Measurements from ENCODE around the gene LRGUK. TPM values are rescaled to one million over a fixed set of nuclear protein-coding genes. Genes with fewer than 3 reads are reported as not detected.

The LRGUK gene
- total RNA-seq, 1 experiment from 2014 or later = 1.0 TPM

GRCh38 chr7:134297489-134297888 is 170.3 kb downstream of the LRGUK start:
- Histone ChIP-seq H3F3A (ENCODE audit: low read length, unreplicated experiment) (no peaks in the 10 kb centered on the region), H3K4me2 (ENCODE audit: low read length) (no peak overlapping the region), H3K9ac (ENCODE audit: low read length) (no peak overlapping the region), H3K9me3 (ENCODE audit: low read length) (no peaks in the 10 kb centered on the region), H3K4me3 (ENCODE audit: low read length) (no peak overlapping the region), H3K4me1 (ENCODE audit: insufficient read depth, low read length) (no peaks in the 10 kb centered on the region), H3K9me2 (replicated peaks; ENCODE audit: low read length) (no peaks in the 10 kb centered on the region), H3K27ac (ENCODE audit: low read length) (no peak overlapping the region), H3K36me3 (ENCODE audit: low read depth, low read length) (peaks cover 18% of the 10 kb centered on the region), H4K20me1 (ENCODE audit: low read length) (no peaks in the 10 kb centered on the region), H3K79me2 (ENCODE audit: low read length) (no peaks in the 10 kb centered on the region), H2AFZ (ENCODE audit: low read length) (no peak overlapping the region), H3K27me3 (ENCODE audit: low read length) (no peaks in the 10 kb centered on the region)
- ChIA-PET POLR2A (ENCODE audit: unreplicated experiment) (no interaction called here), CTCF (interaction anchor here (0.5 kb wide), 1 partner anchor 106 kb away, joined by 4 read pairs; no protein-coding TSS in a partner anchor)
- TF ChIP-seq EZH2 (IDR thresholded peaks at IDR 0.05; ENCODE audit: low read length, unreplicated experiment) (no peak), EZH2phosphoT487 (IDR thresholded peaks at IDR 0.05; ENCODE audit: borderline replicate concordance, low read length) (no peak), CTCF (conservative IDR thresholded peaks at IDR 0.05; ENCODE audit: low read depth, low read length) (no peak)
- DNase-seq (no peak), ATAC-seq (no peak)
- intact Hi-C loops (cut with micrococcal nuclease) = no loop called here
- no TSS peak for BruUV-seq (replicated peaks)

- CTCF ChIA-PET = no interaction called here
- POLR2A ChIA-PET (ENCODE audit: unreplicated experiment) = no interaction called here
- no peaks in the 10 kb centered on the region for H3K9me3 ChIP-seq (ENCODE audit: low read length)
- intact Hi-C loops (cut with micrococcal nuclease) = no loop called here
- no peaks in the 10 kb centered on the region for H3K4me1 ChIP-seq (ENCODE audit: insufficient read depth, low read length)
- no peak for ATAC-seq
- H3K27me3 ChIP-seq (ENCODE audit: low read length) = no peaks in the 10 kb centered on the region
- H3K79me2 ChIP-seq (ENCODE audit: low read length) = no peaks in the 10 kb centered on the region
- H3K27ac ChIP-seq (ENCODE audit: low read length) = no peak overlapping the region
- BruUV-seq (replicated peaks) = no TSS peak
- H3K36me3 ChIP-seq (ENCODE audit: low read depth, low read length) = peaks cover 18% of the 10 kb centered on the region
- H4K20me1 ChIP-seq (ENCODE audit: low read length) = no peaks in the 10 kb centered on the region
- H3K9ac ChIP-seq (ENCODE audit: low read length) = no peak overlapping the region
- DNase-seq = no peak
- H3K4me2 ChIP-seq (ENCODE audit: low read length) = no peak overlapping the region
- H3K9me2 ChIP-seq (replicated peaks; ENCODE audit: low read length) = no peaks in the 10 kb centered on the region
- H2AFZ ChIP-seq (ENCODE audit: low read length) = no peak overlapping the region
- no peaks in the 10 kb centered on the region for H3F3A ChIP-seq (ENCODE audit: low read length, unreplicated experiment)
- no peak for TF ChIP-seq EZH2phosphoT487 (IDR thresholded peaks at IDR 0.05; ENCODE audit: borderline replicate concordance, low read length)
- TF ChIP-seq CTCF (conservative IDR thresholded peaks at IDR 0.05; ENCODE audit: low read depth, low read length) = no peak
- TF ChIP-seq EZH2 (IDR thresholded peaks at IDR 0.05; ENCODE audit: low read length, unreplicated experiment) = no peak
- no peak overlapping the region for H3K4me3 ChIP-seq (ENCODE audit: low read length)
Observed at GRCh38 chr7:134298902-134299683, 172.0 kb downstream of the LRGUK start.

GRCh38 chr7:134300988-134301387 is 173.8 kb downstream of the LRGUK start:
- ChIA-PET CTCF (no interaction called here), POLR2A (ENCODE audit: unreplicated experiment) (no interaction called here)
- no peak overlapping the region for H2AFZ ChIP-seq (ENCODE audit: low read length)
- H3K79me2 ChIP-seq (ENCODE audit: low read length) = no peaks in the 10 kb centered on the region
- no peaks in the 10 kb centered on the region for H4K20me1 ChIP-seq (ENCODE audit: low read length)
- H3K4me2 ChIP-seq (ENCODE audit: low read length) = no peak overlapping the region
- no peak for ATAC-seq
- intact Hi-C loops (cut with micrococcal nuclease) = no loop called here
- H3K27me3 ChIP-seq (ENCODE audit: low read length) = no peaks in the 10 kb centered on the region
- no peak overlapping the region for H3K9ac ChIP-seq (ENCODE audit: low read length)
- H3F3A ChIP-seq (ENCODE audit: low read length, unreplicated experiment) = no peaks in the 10 kb centered on the region
- no peak overlapping the region for H3K27ac ChIP-seq (ENCODE audit: low read length)
- peaks cover 18% of the 10 kb centered on the region for H3K36me3 ChIP-seq (ENCODE audit: low read depth, low read length)
- no TSS peak for BruUV-seq (replicated peaks)
- no peak for TF ChIP-seq EZH2 (IDR thresholded peaks at IDR 0.05; ENCODE audit: low read length, unreplicated experiment)
- no peak for TF ChIP-seq EZH2phosphoT487 (IDR thresholded peaks at IDR 0.05; ENCODE audit: borderline replicate concordance, low read length)
- TF ChIP-seq CTCF (conservative IDR thresholded peaks at IDR 0.05; ENCODE audit: low read depth, low read length) = no peak
- H3K9me3 ChIP-seq (ENCODE audit: low read length) = no peaks in the 10 kb centered on the region
- no peak for DNase-seq
- H3K4me3 ChIP-seq (ENCODE audit: low read length) = no peak overlapping the region
- H3K9me2 ChIP-seq (replicated peaks; ENCODE audit: low read length) = no peaks in the 10 kb centered on the region
- H3K4me1 ChIP-seq (ENCODE audit: insufficient read depth, low read length) = no peaks in the 10 kb centered on the region
